ENCODE data around the gene ERP44.
"Not testable (repeated sequence)": the region's sequence is repeated elsewhere in the genome, so short reads cannot be mapped to it uniquely, and the experiment has no call there.

ERP44 gene

GRCh38 chr9:100082782-100083181, 16.0 kb downstream of the ERP44 start:
- no peak overlapping the region for H3K4me3 ChIP-seq (ENCODE audit: low read depth, low read length)
- no peak for TF ChIP-seq CTCF (IDR thresholded peaks at IDR 0.05; ENCODE audit: control insufficient read depth, extremely low read depth, insufficient read depth)
- DNase-seq (ENCODE audit: low read depth): no peak

- not testable (repeated sequence) for H3K4me3 ChIP-seq (ENCODE audit: low read depth, low read length); DNase-seq (ENCODE audit: low read depth)
These were observed 22.5 kb downstream of the ERP44 start for GRCh38 chr9:100076256-100076655.

- no peak for DNase-seq (ENCODE audit: low read depth)
- H3K4me3 ChIP-seq (ENCODE audit: low read depth, low read length): no peak overlapping the region
- no peak for TF ChIP-seq CTCF (IDR thresholded peaks at IDR 0.05; ENCODE audit: control insufficient read depth, extremely low read depth, insufficient read depth)
These were observed 23.8 kb downstream of the ERP44 start for GRCh38 chr9:100074989-100075388.

GRCh38 chr9:100074093-100074492, 24.7 kb downstream of the ERP44 start:
- DNase-seq (ENCODE audit: low read depth): no peak
- H3K4me3 ChIP-seq (ENCODE audit: low read depth, low read length): no peak overlapping the region
- TF ChIP-seq CTCF (IDR thresholded peaks at IDR 0.05; ENCODE audit: control insufficient read depth, extremely low read depth, insufficient read depth): no peak

- no peak for DNase-seq (ENCODE audit: low read depth)
- no peak for TF ChIP-seq CTCF (IDR thresholded peaks at IDR 0.05; ENCODE audit: control insufficient read depth, extremely low read depth, insufficient read depth)
- H3K4me3 ChIP-seq (ENCODE audit: low read depth, low read length): no peak overlapping the region
These were observed 26.0 kb downstream of the ERP44 start for GRCh38 chr9:100072805-100073204.

GRCh38 chr9:100071271-100071670, 27.5 kb downstream of the ERP44 start:
- DNase-seq (ENCODE audit: low read depth): no peak
- no peak overlapping the region for H3K4me3 ChIP-seq (ENCODE audit: low read depth, low read length)
- TF ChIP-seq CTCF (IDR thresholded peaks at IDR 0.05; ENCODE audit: control insufficient read depth, extremely low read depth, insufficient read depth): no peak

GRCh38 chr9:100070104-100071041, 28.4 kb downstream of the ERP44 start:
- no peak for DNase-seq (ENCODE audit: low read depth)
- TF ChIP-seq CTCF (IDR thresholded peaks at IDR 0.05; ENCODE audit: control insufficient read depth, extremely low read depth, insufficient read depth): no peak
- no peak overlapping the region for H3K4me3 ChIP-seq (ENCODE audit: low read depth, low read length)

- not testable (repeated sequence) for DNase-seq (ENCODE audit: low read depth); H3K4me3 ChIP-seq (ENCODE audit: low read depth, low read length)
These were observed 29.7 kb downstream of the ERP44 start for GRCh38 chr9:100069068-100069467.

- not testable (repeated sequence) for H3K4me3 ChIP-seq (ENCODE audit: low read depth, low read length); DNase-seq (ENCODE audit: low read depth)
These were observed 30.8 kb downstream of the ERP44 start for GRCh38 chr9:100067990-100068389.

All from LNCaP clone FGC (cell line).